SK-N-SH treated with all-trans-retinoic acid at 6 μM for 48 hours (cell line): ENCODE data around the gene XRCC4.
A peak's percentile ranks its signal among the peaks of the same experiment; 100 is the strongest.

ENCODE experiments used
- ATAC-seq: fragments of 200-7000 bp; cut with Tn5 transposase; 3 replicates; pipeline ENCODE4 v1.9.1; 2020; ENCODE audit warnings: mild to moderate bottlenecking, moderate library complexity
- ARNTL ChIP-seq: fragments of 450-650 bp; formaldehyde crosslinking; IDR thresholded peaks from 2 replicates; pipeline ENCODE4 v1.5.0; 2020; ENCODE audit warnings: low read depth, mild to moderate bottlenecking, moderate library complexity, borderline replicate concordance
- BACH2 ChIP-seq: fragments of 250-450 bp; sonication (Bioruptor Pico); IDR thresholded peaks from 2 replicates; pipeline ENCODE4 v1.9.0; 2021; ENCODE audit warnings: mild to moderate bottlenecking, borderline replicate concordance
- CSDC2 ChIP-seq: fragments of 250-450 bp; sonication (Bioruptor Pico); IDR thresholded peaks from 2 replicates; pipeline ENCODE4 v1.5.0; 2020; ENCODE audit warnings: mild to moderate bottlenecking, moderate library complexity
- ESRRG ChIP-seq: fragments of 250-450 bp; sonication (Bioruptor Pico); IDR thresholded peaks from 2 replicates; pipeline ENCODE4 v1.6.1; 2021; ENCODE audit warnings: mild to moderate bottlenecking
- GLIS3 ChIP-seq: fragments of 250-450 bp; sonication (Bioruptor Pico); IDR thresholded peaks from 2 replicates; pipeline ENCODE4 v1.5.0; 2020; ENCODE audit warnings: mild to moderate bottlenecking, moderate library complexity
- ISL1 ChIP-seq: fragments of 250-450 bp; sonication (Bioruptor Pico); IDR thresholded peaks from 2 replicates; pipeline ENCODE4 v2.1.2; 2022; ENCODE audit warnings: mild to moderate bottlenecking, moderate library complexity
- OSR1 ChIP-seq: fragments of 250-450 bp; sonication (Bioruptor Pico); IDR thresholded peaks from 2 replicates; pipeline ENCODE4 v1.8.0; 2022; ENCODE audit warnings: moderate library complexity, mild to moderate bottlenecking, inconsistent platforms
- PATZ1 ChIP-seq: fragments of 250-450 bp; sonication (Bioruptor Pico); IDR thresholded peaks from 2 replicates; pipeline ENCODE4 v1.8.0; 2020; ENCODE audit warnings: mild to moderate bottlenecking, moderate library complexity, borderline replicate concordance
- PPARA ChIP-seq: fragments of 250-450 bp; sonication (Bioruptor Pico); IDR thresholded peaks from 2 replicates; pipeline ENCODE4 v1.5.0; 2020; ENCODE audit warnings: mild to moderate bottlenecking, borderline replicate concordance
- RARB ChIP-seq: fragments of 250-450 bp; sonication (Bioruptor Pico); IDR thresholded peaks from 2 replicates; pipeline ENCODE4 v1.8.0; 2021; ENCODE audit warnings: mild to moderate bottlenecking, moderate library complexity
- SNAI2 ChIP-seq: fragments of 250-450 bp; sonication (Bioruptor Pico); IDR thresholded peaks from 2 replicates; pipeline ENCODE4 v1.5.0; 2020; ENCODE audit warnings: mild to moderate bottlenecking, moderate library complexity
- TOX ChIP-seq: fragments of 250-450 bp; sonication (Bioruptor Pico); IDR thresholded peaks from 2 replicates; pipeline ENCODE4 v1.8.0; 2021; ENCODE audit warnings: mild to moderate bottlenecking, moderate library complexity, borderline replicate concordance
- ZC3H10 ChIP-seq: fragments of 250-450 bp; sonication (Bioruptor Pico); IDR thresholded peaks from 2 replicates; pipeline ENCODE4 v1.5.1; 2021; ENCODE audit warnings: mild to moderate bottlenecking, moderate library complexity
- ZFP3 ChIP-seq: fragments of 250-450 bp; sonication (Bioruptor Pico); IDR thresholded peaks from 2 replicates; pipeline ENCODE4 v1.5.0; 2020; ENCODE audit warnings: mild to moderate bottlenecking, moderate library complexity
- ZFP30 ChIP-seq: fragments of 450-650 bp; formaldehyde crosslinking; IDR thresholded peaks from 2 replicates; pipeline ENCODE4 v1.5.0; 2022; ENCODE audit warnings: mild to moderate bottlenecking, moderate library complexity
- ZNF565 ChIP-seq: fragments of 450-650 bp; formaldehyde crosslinking; conservative IDR thresholded peaks from 2 replicates; pipeline ENCODE4 v1.5.0; 2020; ENCODE audit warnings: low read depth, mild to moderate bottlenecking, moderate library complexity
- ZNF70 ChIP-seq: fragments of 450-650 bp; formaldehyde crosslinking; IDR thresholded peaks from 2 replicates; pipeline ENCODE4 v1.5.0; 2020; ENCODE audit warnings: mild to moderate bottlenecking, moderate library complexity
- ZNF8 ChIP-seq: fragments of 450-650 bp; formaldehyde crosslinking; IDR thresholded peaks from 2 replicates; pipeline ENCODE4 v1.5.0; 2020; ENCODE audit warnings: mild to moderate bottlenecking, moderate library complexity
- TF ChIP-seq, protein P1 (sequence below): fragments of 250-450 bp; sonication (Bioruptor Pico); IDR thresholded peaks from 2 replicates; pipeline ENCODE4 v1.5.1; 2021; ENCODE audit warnings: mild to moderate bottlenecking, moderate library complexity
- TF ChIP-seq, protein P2 (sequence below): fragments of 250-450 bp; sonication (Bioruptor Pico); IDR thresholded peaks from 2 replicates; pipeline ENCODE4 v1.8.0; 2021; ENCODE audit warnings: low read depth, mild to moderate bottlenecking, moderate library complexity, borderline replicate concordance
- TF ChIP-seq, protein P3 (sequence below): fragments of 250-450 bp; sonication (Bioruptor Pico); IDR thresholded peaks from 2 replicates; pipeline ENCODE4 v1.5.0; 2020; ENCODE audit warnings: mild to moderate bottlenecking, moderate library complexity

XRCC4 gene

GRCh38 chr5:83281658-83282057 is 204.3 kb downstream of the XRCC4 start:
- no peak for TF ChIP-seq OSR1 (CRISPR knock-in tag)
- TF ChIP-seq ISL1 (CRISPR knock-in tag) = peak; percentile 78
- no peak for TF ChIP-seq BACH2 (CRISPR knock-in tag)
- TF ChIP-seq RARB (CRISPR knock-in tag) = no peak
- TF ChIP-seq, all 23 proteins: peak for 1
- ATAC-seq = peak; percentile 87

DNA sequence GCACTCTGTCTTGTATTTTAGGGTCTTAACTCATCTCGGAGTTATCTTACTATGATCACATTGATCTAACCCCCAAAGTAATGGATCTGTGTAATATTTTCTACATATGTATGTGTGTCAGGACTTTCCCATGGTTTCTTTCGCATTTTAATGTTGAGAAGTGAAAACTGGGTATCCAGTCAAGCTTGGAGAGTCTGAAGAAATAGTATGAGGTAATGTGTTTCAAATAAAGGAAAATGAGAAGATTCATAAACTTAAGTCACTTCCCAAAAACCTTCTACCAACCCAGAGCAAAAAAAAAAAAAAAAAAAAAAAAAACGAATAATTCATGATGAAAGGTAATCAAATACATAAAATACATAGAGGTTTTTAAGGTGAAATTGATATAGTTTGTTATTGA is 206.4 kb downstream of the XRCC4 start:
- no peak for ATAC-seq
- no peak for TF ChIP-seq PATZ1 (CRISPR knock-in tag)
- TF ChIP-seq GLIS3 (CRISPR knock-in tag) = no peak

DNA sequence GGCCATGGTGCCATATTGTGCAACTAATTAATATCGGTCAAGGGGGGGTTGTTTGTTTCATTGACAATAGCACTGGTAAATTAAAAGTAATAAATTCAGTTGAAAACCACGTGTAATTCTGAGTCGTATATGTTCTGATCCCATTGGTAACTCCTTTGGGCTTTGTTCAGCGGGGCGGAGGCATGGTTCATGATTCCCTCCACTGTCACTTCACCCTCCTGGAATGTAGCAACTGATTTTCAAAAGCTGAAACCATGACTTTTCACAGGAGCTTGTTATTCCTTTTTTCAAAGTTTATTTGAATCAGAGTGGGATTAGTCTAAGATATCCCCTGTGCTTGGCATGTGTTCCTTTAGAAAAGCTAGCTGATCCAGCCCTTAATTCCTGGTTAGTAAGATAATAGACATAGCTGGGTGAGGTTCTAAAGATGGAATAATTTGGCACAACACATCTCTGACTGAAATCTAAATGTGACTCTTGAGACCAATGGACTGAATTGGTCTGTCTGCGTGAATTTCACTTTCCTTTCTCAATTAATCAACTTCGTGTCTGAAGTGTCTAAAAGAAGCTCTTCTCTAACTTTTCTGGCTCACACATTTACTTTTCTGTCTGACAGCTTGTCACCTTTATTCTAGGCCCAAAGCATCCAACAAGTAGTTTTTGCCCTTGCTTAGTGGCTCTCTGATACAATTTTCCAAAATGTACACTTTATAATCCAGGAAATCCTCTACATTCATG is 208.5 kb downstream of the XRCC4 start:
- TF ChIP-seq ZNF70 (CRISPR knock-in tag) (no peak), GLIS3 (CRISPR knock-in tag) (no peak), TOX (CRISPR knock-in tag) (no peak), PATZ1 (CRISPR knock-in tag) (no peak), ZNF8 (no peak), ISL1 (CRISPR knock-in tag) (no peak), PPARA (CRISPR knock-in tag) (no peak), BACH2 (CRISPR knock-in tag) (no peak), ZFP3 (CRISPR knock-in tag) (no peak)
- no peak for ATAC-seq

GRCh38 chr5:83294246-83294645 is 216.9 kb downstream of the XRCC4 start:
- ATAC-seq = no peak
- TF ChIP-seq ISL1 (CRISPR knock-in tag) = no peak
- TF ChIP-seq ZC3H10 (CRISPR knock-in tag) = no peak
- TF ChIP-seq ZNF565 (CRISPR knock-in tag) = no peak
- TF ChIP-seq OSR1 (CRISPR knock-in tag) = no peak
- TF ChIP-seq, protein P1, sequence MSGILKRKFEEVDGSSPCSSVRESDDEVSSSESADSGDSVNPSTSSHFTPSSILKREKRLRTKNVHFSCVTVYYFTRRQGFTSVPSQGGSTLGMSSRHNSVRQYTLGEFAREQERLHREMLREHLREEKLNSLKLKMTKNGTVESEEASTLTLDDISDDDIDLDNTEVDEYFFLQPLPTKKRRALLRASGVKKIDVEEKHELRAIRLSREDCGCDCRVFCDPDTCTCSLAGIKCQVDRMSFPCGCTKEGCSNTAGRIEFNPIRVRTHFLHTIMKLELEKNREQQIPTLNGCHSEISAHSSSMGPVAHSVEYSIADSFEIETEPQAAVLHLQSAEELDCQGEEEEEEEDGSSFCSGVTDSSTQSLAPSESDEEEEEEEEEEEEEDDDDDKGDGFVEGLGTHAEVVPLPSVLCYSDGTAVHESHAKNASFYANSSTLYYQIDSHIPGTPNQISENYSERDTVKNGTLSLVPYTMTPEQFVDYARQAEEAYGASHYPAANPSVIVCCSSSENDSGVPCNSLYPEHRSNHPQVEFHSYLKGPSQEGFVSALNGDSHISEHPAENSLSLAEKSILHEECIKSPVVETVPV (CRISPR knock-in tag) = no peak
- no peak for TF ChIP-seq TOX (CRISPR knock-in tag)
- no peak for TF ChIP-seq ZFP3 (CRISPR knock-in tag)
- TF ChIP-seq, protein P2, sequence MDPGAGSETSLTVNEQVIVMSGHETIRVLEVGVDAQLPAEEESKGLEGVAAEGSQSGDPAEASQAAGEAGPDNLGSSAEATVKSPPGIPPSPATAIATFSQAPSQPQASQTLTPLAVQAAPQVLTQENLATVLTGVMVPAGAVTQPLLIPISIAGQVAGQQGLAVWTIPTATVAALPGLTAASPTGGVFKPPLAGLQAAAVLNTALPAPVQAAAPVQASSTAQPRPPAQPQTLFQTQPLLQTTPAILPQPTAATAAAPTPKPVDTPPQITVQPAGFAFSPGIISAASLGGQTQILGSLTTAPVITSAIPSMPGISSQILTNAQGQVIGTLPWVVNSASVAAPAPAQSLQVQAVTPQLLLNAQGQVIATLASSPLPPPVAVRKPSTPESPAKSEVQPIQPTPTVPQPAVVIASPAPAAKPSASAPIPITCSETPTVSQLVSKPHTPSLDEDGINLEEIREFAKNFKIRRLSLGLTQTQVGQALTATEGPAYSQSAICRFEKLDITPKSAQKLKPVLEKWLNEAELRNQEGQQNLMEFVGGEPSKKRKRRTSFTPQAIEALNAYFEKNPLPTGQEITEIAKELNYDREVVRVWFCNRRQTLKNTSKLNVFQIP (CRISPR knock-in tag) = no peak
- TF ChIP-seq ZFP30 (CRISPR knock-in tag) = no peak
- no peak for TF ChIP-seq PPARA (CRISPR knock-in tag)
- TF ChIP-seq BACH2 (CRISPR knock-in tag) = no peak
- no peak for TF ChIP-seq RARB (CRISPR knock-in tag)
- no peak for TF ChIP-seq ZNF70 (CRISPR knock-in tag)
- TF ChIP-seq CSDC2 (CRISPR knock-in tag) = no peak
- no peak for TF ChIP-seq ARNTL (CRISPR knock-in tag)
- TF ChIP-seq ESRRG (CRISPR knock-in tag) = no peak
- TF ChIP-seq, protein P3, sequence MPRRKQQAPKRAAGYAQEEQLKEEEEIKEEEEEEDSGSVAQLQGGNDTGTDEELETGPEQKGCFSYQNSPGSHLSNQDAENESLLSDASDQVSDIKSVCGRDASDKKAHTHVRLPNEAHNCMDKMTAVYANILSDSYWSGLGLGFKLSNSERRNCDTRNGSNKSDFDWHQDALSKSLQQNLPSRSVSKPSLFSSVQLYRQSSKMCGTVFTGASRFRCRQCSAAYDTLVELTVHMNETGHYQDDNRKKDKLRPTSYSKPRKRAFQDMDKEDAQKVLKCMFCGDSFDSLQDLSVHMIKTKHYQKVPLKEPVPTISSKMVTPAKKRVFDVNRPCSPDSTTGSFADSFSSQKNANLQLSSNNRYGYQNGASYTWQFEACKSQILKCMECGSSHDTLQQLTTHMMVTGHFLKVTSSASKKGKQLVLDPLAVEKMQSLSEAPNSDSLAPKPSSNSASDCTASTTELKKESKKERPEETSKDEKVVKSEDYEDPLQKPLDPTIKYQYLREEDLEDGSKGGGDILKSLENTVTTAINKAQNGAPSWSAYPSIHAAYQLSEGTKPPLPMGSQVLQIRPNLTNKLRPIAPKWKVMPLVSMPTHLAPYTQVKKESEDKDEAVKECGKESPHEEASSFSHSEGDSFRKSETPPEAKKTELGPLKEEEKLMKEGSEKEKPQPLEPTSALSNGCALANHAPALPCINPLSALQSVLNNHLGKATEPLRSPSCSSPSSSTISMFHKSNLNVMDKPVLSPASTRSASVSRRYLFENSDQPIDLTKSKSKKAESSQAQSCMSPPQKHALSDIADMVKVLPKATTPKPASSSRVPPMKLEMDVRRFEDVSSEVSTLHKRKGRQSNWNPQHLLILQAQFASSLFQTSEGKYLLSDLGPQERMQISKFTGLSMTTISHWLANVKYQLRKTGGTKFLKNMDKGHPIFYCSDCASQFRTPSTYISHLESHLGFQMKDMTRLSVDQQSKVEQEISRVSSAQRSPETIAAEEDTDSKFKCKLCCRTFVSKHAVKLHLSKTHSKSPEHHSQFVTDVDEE (CRISPR knock-in tag) = no peak
- no peak for TF ChIP-seq SNAI2 (CRISPR knock-in tag)
- no peak for TF ChIP-seq GLIS3 (CRISPR knock-in tag)
- no peak for TF ChIP-seq PATZ1 (CRISPR knock-in tag)
